ENCODE measurements around the gene MORN1.

Gene MORN1

GRCh38 chr1:2373551-2374251 is 17.7 kb downstream of the MORN1 start:
- no peak for DNase-seq (ENCODE audit: low read depth in 2 of 2)

GRCh38 chr1:2372551-2373490 is 18.5 kb downstream of the MORN1 start:
- DNase-seq (ENCODE audit: low read depth in 2 of 2) = no peak

GRCh38 chr1:2368053-2368744 is 23.2 kb downstream of the MORN1 start:
- DNase-seq (ENCODE audit: low read depth in 2 of 2) = no peak

- no peak for DNase-seq (ENCODE audit: low read depth in 2 of 2)
These were observed 27.4 kb downstream of the MORN1 start for GRCh38 chr1:2363847-2364513.

GRCh38 chr1:2360588-2361364 is 30.6 kb downstream of the MORN1 start:
- DNase-seq (ENCODE audit: low read depth in 2 of 2) = no peak

- no peak for DNase-seq (ENCODE audit: low read depth in 2 of 2)
These were observed 32.4 kb downstream of the MORN1 start for GRCh38 chr1:2358651-2359640.

- DNase-seq (ENCODE audit: low read depth in 2 of 2) = no peak
These were observed 33.3 kb downstream of the MORN1 start for GRCh38 chr1:2358072-2358471.

GRCh38 chr1:2356911-2357845 is 34.2 kb downstream of the MORN1 start:
- no peak for DNase-seq (ENCODE audit: low read depth in 2 of 2)

GRCh38 chr1:2356401-2356800 is 35.0 kb downstream of the MORN1 start:
- no peak for DNase-seq (ENCODE audit: low read depth in 2 of 2)

- DNase-seq (ENCODE audit: low read depth in 2 of 2) = no peak
These were observed 35.7 kb downstream of the MORN1 start for GRCh38 chr1:2355373-2356261.

GRCh38 chr1:2354511-2355372 is 36.6 kb downstream of the MORN1 start:
- DNase-seq (ENCODE audit: low read depth in 2 of 2) = no peak

GRCh38 chr1:2353551-2354438 is 37.6 kb downstream of the MORN1 start:
- DNase-seq (ENCODE audit: low read depth in 2 of 2) = no peak

- DNase-seq (ENCODE audit: low read depth in 2 of 2) = no peak
These were observed 38.3 kb downstream of the MORN1 start for GRCh38 chr1:2352897-2353550.

- DNase-seq (ENCODE audit: low read depth in 2 of 2) = no peak
These were observed 38.9 kb downstream of the MORN1 start for GRCh38 chr1:2352341-2352896.

- no peak for DNase-seq (ENCODE audit: low read depth in 2 of 2)
These were observed 39.6 kb downstream of the MORN1 start for GRCh38 chr1:2351723-2352122.
